Right cardiac atrium (tissue), 5 donors: Measurements from ENCODE around the gene HCCS. TPM values are rescaled to one million over a fixed set of nuclear protein-coding genes. Genes with fewer than 3 reads are reported as not detected.
"Not testable (repeated sequence)": the region's sequence is repeated elsewhere in the genome, so short reads cannot be mapped to it uniquely, and the experiment has no call there.

ENCODE experiments used
- ATAC-seq, 2 donors: fragments of 200-7000 bp; cut with Tn5 transposase; one replicate each; pipeline versions ENCODE4 v1.8.0 to v1.9.1; 2020; ENCODE audit warnings: moderate library complexity in 2 of 2, mild to moderate bottlenecking in 1 of 2
- DNase-seq, 3 donors: peaks; one replicate each; pipeline ENCODE4 v3.0.0-alpha.2; 2020
- H3K27ac ChIP-seq: one replicate; pipeline ENCODE4 v1.5.1; 2013; ENCODE audit warnings: mild to moderate bottlenecking, low read length, control low read depth, moderate library complexity
- H3K27me3 ChIP-seq: one replicate; pipeline ENCODE4 v1.6.1; 2013; ENCODE audit not compliant: control insufficient read depth, insufficient read depth
- H3K4me1 ChIP-seq: one replicate; pipeline ENCODE4 v1.6.1; 2013; ENCODE audit warnings: low read length; ENCODE audit not compliant: control insufficient read depth, insufficient read depth
- H3K4me3 ChIP-seq: one replicate; pipeline ENCODE4 v1.5.1; 2013; ENCODE audit warnings: low read length, control low read depth
- H3K9me3 ChIP-seq: one replicate; pipeline ENCODE4 v1.6.1; 2013; ENCODE audit warnings: low read length; ENCODE audit not compliant: control insufficient read depth
- WGBS: extraction: QIAGEN DNeasy Blood & Tissue Kit; methylation state at CpG from one replicate; pipeline ENCODE4 v1.1.7; 2013; 5-methylcytosine and 5-hydroxymethylcytosine counted together
- intact Hi-C, 4 donors: fragments of 100-400 bp; cut with DNase I; formaldehyde crosslinking; loops; one replicate each; pipeline versions ENCODE4 v1.11.0 to v1.14.0; 2022 to 2023
- polyA plus RNA-seq: library from polyadenylated mRNA; stranded (reverse); fragments of 200-250 nt; gene quantifications from one replicate; pipeline ENCODE4 v1.2.3, GENCODE V29; 2013
- total RNA-seq, 4 donors: library from RNA; stranded (reverse); fragmentation: NEBNext Ultra II Directional; extraction: Animal tissue kit (Norgen Biotek cat#: 25700); gene quantifications; one replicate each; pipeline ENCODE4 v1.2.1, GENCODE V29; 2021
- donor health status: healthy with polysubstance abuse.
- donor health status: DM: no; HTN: yes; CAD: no.
- donor health status: DM: no; HTN: no; CAD: no.
- donor health status: DM: no; HTN: yes; CAD: no; lungs with severe emphysema.
- donor health status: DM: yes; HTN: yes; CAD: no.

The HCCS gene
- total and polyA plus RNA-seq, 5 donors, result 40.9 to 63.0 (median 52.5) TPM

GRCh38 chrX:11123087-11123486 is 12.0 kb downstream of the HCCS start:
- 92% methylated on average over 6 of the region's 6 CpGs for WGBS
- H3K27me3 ChIP-seq, intact Hi-C loops, H3K9me3 ChIP-seq, H3K4me1 ChIP-seq, ATAC-seq, H3K4me3 ChIP-seq, DNase-seq, H3K27ac ChIP-seq: not testable (repeated sequence)

- ATAC-seq (no peak), DNase-seq (no peak)
- Histone ChIP-seq H3K4me1 (no peaks in the 10 kb centered on the region), H3K4me3 (no peak overlapping the region), H3K27ac (no peak overlapping the region), H3K9me3 (no peaks in the 10 kb centered on the region), H3K27me3 (no peaks in the 10 kb centered on the region)
- 51% methylated on average over 2 of the region's 2 CpGs for WGBS
- intact Hi-C loops, result no loop called here
Measured at GRCh38 chrX:11124112-11124511, 13.0 kb downstream of the HCCS start.

GRCh38 chrX:11125060-11125459 is 13.9 kb downstream of the HCCS start:
- intact Hi-C loops, result no loop called here
- Histone ChIP-seq H3K9me3 (no peaks in the 10 kb centered on the region), H3K27me3 (no peaks in the 10 kb centered on the region), H3K4me1 (no peaks in the 10 kb centered on the region), H3K27ac (no peak overlapping the region), H3K4me3 (no peak overlapping the region)
- DNase-seq (no peak), ATAC-seq (no peak)
- 93% methylated on average over 5 of the region's 5 CpGs for WGBS

GRCh38 chrX:11129534-11130105 is 18.5 kb downstream of the HCCS start:
- no peak overlapping the region for H3K4me3 ChIP-seq
- H3K27ac ChIP-seq, result no peak overlapping the region
- no peak for ATAC-seq
- DNase-seq, result no peak
- H3K27me3 ChIP-seq, result no peaks in the 10 kb centered on the region
- intact Hi-C loops, result loop anchor here in 1 of 4 donors (10.0 kb wide), 1 partner anchor 945 kb away; no protein-coding TSS in a partner anchor
- 64% methylated on average over 5 of the region's 5 CpGs for WGBS
- H3K9me3 ChIP-seq, result no peaks in the 10 kb centered on the region
- no peaks in the 10 kb centered on the region for H3K4me1 ChIP-seq

GRCh38 chrX:11130136-11130535 is 19.0 kb downstream of the HCCS start:
- H3K4me3 ChIP-seq, result no peak overlapping the region
- 95% methylated on average over 3 of the region's 3 CpGs for WGBS
- intact Hi-C loops, result loop anchor here in 1 of 4 donors (10.0 kb wide), 1 partner anchor 945 kb away; no protein-coding TSS in a partner anchor
- no peaks in the 10 kb centered on the region for H3K9me3 ChIP-seq
- no peaks in the 10 kb centered on the region for H3K4me1 ChIP-seq
- ATAC-seq (no peak), DNase-seq (no peak)
- H3K27ac ChIP-seq, result no peak overlapping the region
- H3K27me3 ChIP-seq, result no peaks in the 10 kb centered on the region

GRCh38 chrX:11131146-11131545 is 20.0 kb downstream of the HCCS start:
- no peak for ATAC-seq

GRCh38 chrX:11135564-11136185 is 24.5 kb downstream of the HCCS start:
- no peak for DNase-seq
- no peaks in the 10 kb centered on the region for H3K9me3 ChIP-seq
- no peaks in the 10 kb centered on the region for H3K4me1 ChIP-seq
- no peak overlapping the region for H3K4me3 ChIP-seq
- 49% methylated on average over 2 of the region's 2 CpGs for WGBS
- ATAC-seq, result no peak
- H3K27ac ChIP-seq, result no peak overlapping the region
- no peaks in the 10 kb centered on the region for H3K27me3 ChIP-seq
- intact Hi-C loops, result loop anchor here in 2 of 4 donors (5.0 to 10.0 kb wide), 2 partner anchors 948 to 951 kb away; no protein-coding TSS in a partner anchor

More at GRCh38 chrX:11131146-11131545, 20.0 kb downstream of the HCCS start:
- Histone ChIP-seq H3K9me3 (no peaks in the 10 kb centered on the region), H3K27me3 (no peaks in the 10 kb centered on the region), H3K27ac (no peak overlapping the region), H3K4me1 (no peaks in the 10 kb centered on the region), H3K4me3 (no peak overlapping the region)
- intact Hi-C loops, result loop anchor here in 1 of 4 donors (10.0 kb wide), 1 partner anchor 946 kb away; no protein-coding TSS in a partner anchor
- DNase-seq, result no peak

GRCh38 chrX:11137543-11138139 is 26.5 kb downstream of the HCCS start:
- Histone ChIP-seq H3K9me3 (no peaks in the 10 kb centered on the region), H3K4me1 (no peaks in the 10 kb centered on the region), H3K27ac (no peak overlapping the region), H3K27me3 (no peaks in the 10 kb centered on the region), H3K4me3 (no peak overlapping the region)
- DNase-seq (no peak), ATAC-seq (no peak)
- intact Hi-C loops, result loop anchor here in 2 of 4 donors (5.0 to 10.0 kb wide), 2 partner anchors 950 to 953 kb away; no protein-coding TSS in a partner anchor
- WGBS, result 33% methylated on average over 6 of the region's 6 CpGs

- intact Hi-C loops, result loop anchor here in 2 of 4 donors (5.0 to 10.0 kb wide), 2 partner anchors 951 to 954 kb away; no protein-coding TSS in a partner anchor
- 79% methylated on average over 56 of the region's 56 CpGs for WGBS
- Histone ChIP-seq H3K4me1 (no peaks in the 10 kb centered on the region), H3K9me3 (no peaks in the 10 kb centered on the region), H3K4me3 (no peak overlapping the region), H3K27ac (no peak overlapping the region), H3K27me3 (no peaks in the 10 kb centered on the region)
- peak in 2 of 3 donors; percentile 17 to 60 for DNase-seq
- peak; percentile 24 to 46 for ATAC-seq
Measured at GRCh38 chrX:11138498-11139390, 27.6 kb downstream of the HCCS start.

- DNase-seq, result peak in 2 of 3 donors; percentile 18 to 47
- no peaks in the 10 kb centered on the region for H3K27me3 ChIP-seq
- intact Hi-C loops, result loop anchor here in 2 of 4 donors (5.0 to 10.0 kb wide), 3 partner anchors 388 to 581 kb away; no protein-coding TSS in a partner anchor
- no peaks in the 10 kb centered on the region for H3K4me1 ChIP-seq
- no peaks in the 10 kb centered on the region for H3K9me3 ChIP-seq
- 29% methylated on average over 20 of the region's 20 CpGs for WGBS
- H3K4me3 ChIP-seq, result no peak overlapping the region
- H3K27ac ChIP-seq, result no peak overlapping the region
- peak; percentile 68 to 81 for ATAC-seq
Measured at GRCh38 chrX:11143931-11144678, 33.0 kb downstream of the HCCS start.
